ENCODE results near the gene CCNDBP1. TPM values are rescaled to one million over a fixed set of nuclear protein-coding genes. Genes with fewer than 3 reads are reported as not detected.

The CCNDBP1 gene
- polyA plus RNA-seq, 1 donor, result 62.5 TPM

- Histone ChIP-seq H3K36me3 (ENCODE audit: control insufficient read depth, insufficient read depth, low read length) (no peaks in the 10 kb centered on the region), H3K4me1 (ENCODE audit: control insufficient read depth, insufficient read depth, low read length) (no peaks in the 10 kb centered on the region), H3K27ac (ENCODE audit: low read length) (no peak overlapping the region), H3K27me3 (ENCODE audit: control insufficient read depth, insufficient read depth, low read length) (peaks cover 34% of the 10 kb centered on the region), H3K9me3 (ENCODE audit: control insufficient read depth, low read depth, low read length) (no peaks in the 10 kb centered on the region), H3K4me3 (ENCODE audit: low read length) (no peak overlapping the region)
- DNase-seq, result no peak
- WGBS (ENCODE audit: insufficient coverage, low lambda C conversion rate), result no CpG with 5 or more reads among the region's 5 CpGs
Measured at GRCh38 chr15:43206054-43206453, 20.9 kb downstream of the CCNDBP1 start.

GRCh38 chr15:43207024-43207423, 21.8 kb downstream of the CCNDBP1 start:
- DNase-seq, result no peak
- whole genome bisulfite sequencing (ENCODE audit: insufficient coverage, low lambda C conversion rate), result no CpG with 5 or more reads among the region's 9 CpGs
- H3K4me1 ChIP-seq (ENCODE audit: control insufficient read depth, insufficient read depth, low read length), result no peaks in the 10 kb centered on the region
- H3K27ac ChIP-seq (ENCODE audit: low read length), result no peak overlapping the region
- no peak overlapping the region for H3K4me3 ChIP-seq (ENCODE audit: low read length)
- no peaks in the 10 kb centered on the region for H3K36me3 ChIP-seq (ENCODE audit: control insufficient read depth, insufficient read depth, low read length)
- peaks cover 34% of the 10 kb centered on the region for H3K27me3 ChIP-seq (ENCODE audit: control insufficient read depth, insufficient read depth, low read length)
- no peaks in the 10 kb centered on the region for H3K9me3 ChIP-seq (ENCODE audit: control insufficient read depth, low read depth, low read length)

GRCh38 chr15:43208052-43209002, 23.1 kb downstream of the CCNDBP1 start:
- Histone ChIP-seq H3K27ac (ENCODE audit: low read length) (no peak overlapping the region), H3K36me3 (ENCODE audit: control insufficient read depth, insufficient read depth, low read length) (no peaks in the 10 kb centered on the region), H3K4me3 (ENCODE audit: low read length) (no peak overlapping the region), H3K27me3 (ENCODE audit: control insufficient read depth, insufficient read depth, low read length) (peaks cover 34% of the 10 kb centered on the region), H3K4me1 (ENCODE audit: control insufficient read depth, insufficient read depth, low read length) (no peaks in the 10 kb centered on the region), H3K9me3 (ENCODE audit: control insufficient read depth, low read depth, low read length) (no peaks in the 10 kb centered on the region)
- WGBS (ENCODE audit: insufficient coverage, low lambda C conversion rate), result no CpG with 5 or more reads among the region's 23 CpGs
- no peak for DNase-seq

GRCh38 chr15:43209059-43209824, 24.0 kb downstream of the CCNDBP1 start:
- no CpG with 5 or more reads among the region's 13 CpGs for WGBS (ENCODE audit: insufficient coverage, low lambda C conversion rate)
- no peak overlapping the region for H3K27ac ChIP-seq (ENCODE audit: low read length)
- no peaks in the 10 kb centered on the region for H3K9me3 ChIP-seq (ENCODE audit: control insufficient read depth, low read depth, low read length)
- H3K27me3 ChIP-seq (ENCODE audit: control insufficient read depth, insufficient read depth, low read length), result peaks cover 34% of the 10 kb centered on the region
- H3K4me1 ChIP-seq (ENCODE audit: control insufficient read depth, insufficient read depth, low read length), result no peaks in the 10 kb centered on the region
- H3K4me3 ChIP-seq (ENCODE audit: low read length), result no peak overlapping the region
- DNase-seq, result no peak
- H3K36me3 ChIP-seq (ENCODE audit: control insufficient read depth, insufficient read depth, low read length), result no peaks in the 10 kb centered on the region

GRCh38 chr15:43210172-43210745, 25.1 kb downstream of the CCNDBP1 start:
- no peak overlapping the region for H3K27ac ChIP-seq (ENCODE audit: low read length)
- WGBS (ENCODE audit: insufficient coverage, low lambda C conversion rate), result no CpG with 5 or more reads among the region's 15 CpGs
- DNase-seq, result no peak
- H3K36me3 ChIP-seq (ENCODE audit: control insufficient read depth, insufficient read depth, low read length), result no peaks in the 10 kb centered on the region
- peaks cover 34% of the 10 kb centered on the region for H3K27me3 ChIP-seq (ENCODE audit: control insufficient read depth, insufficient read depth, low read length)
- no peaks in the 10 kb centered on the region for H3K4me1 ChIP-seq (ENCODE audit: control insufficient read depth, insufficient read depth, low read length)
- no peaks in the 10 kb centered on the region for H3K9me3 ChIP-seq (ENCODE audit: control insufficient read depth, low read depth, low read length)
- no peak overlapping the region for H3K4me3 ChIP-seq (ENCODE audit: low read length)

- 84% methylated on average over 2 of the region's 9 CpGs for WGBS (ENCODE audit: insufficient coverage, low lambda C conversion rate)
- Histone ChIP-seq H3K4me3 (ENCODE audit: low read length) (no peak overlapping the region), H3K36me3 (ENCODE audit: control insufficient read depth, insufficient read depth, low read length) (no peaks in the 10 kb centered on the region), H3K27ac (ENCODE audit: low read length) (no peak overlapping the region), H3K9me3 (ENCODE audit: control insufficient read depth, low read depth, low read length) (no peaks in the 10 kb centered on the region), H3K27me3 (ENCODE audit: control insufficient read depth, insufficient read depth, low read length) (peaks cover 32% of the 10 kb centered on the region), H3K4me1 (ENCODE audit: control insufficient read depth, insufficient read depth, low read length) (no peaks in the 10 kb centered on the region)
- DNase-seq, result no peak
Measured at GRCh38 chr15:43210807-43211206, 25.6 kb downstream of the CCNDBP1 start.

- no peaks in the 10 kb centered on the region for H3K4me1 ChIP-seq (ENCODE audit: control insufficient read depth, insufficient read depth, low read length)
- H3K4me3 ChIP-seq (ENCODE audit: low read length), result no peak overlapping the region
- H3K9me3 ChIP-seq (ENCODE audit: control insufficient read depth, low read depth, low read length), result no peaks in the 10 kb centered on the region
- H3K36me3 ChIP-seq (ENCODE audit: control insufficient read depth, insufficient read depth, low read length), result no peaks in the 10 kb centered on the region
- H3K27me3 ChIP-seq (ENCODE audit: control insufficient read depth, insufficient read depth, low read length), result peaks cover 30% of the 10 kb centered on the region
- no peak overlapping the region for H3K27ac ChIP-seq (ENCODE audit: low read length)
- WGBS (ENCODE audit: insufficient coverage, low lambda C conversion rate), result no CpG with 5 or more reads among the region's 4 CpGs
- DNase-seq, result no peak
Measured at GRCh38 chr15:43211224-43211735, 26.1 kb downstream of the CCNDBP1 start.

GRCh38 chr15:43212299-43212698, 27.1 kb downstream of the CCNDBP1 start:
- WGBS (ENCODE audit: insufficient coverage, low lambda C conversion rate), result no CpG with 5 or more reads among the region's 8 CpGs
- no peaks in the 10 kb centered on the region for H3K36me3 ChIP-seq (ENCODE audit: control insufficient read depth, insufficient read depth, low read length)
- peaks cover 26% of the 10 kb centered on the region for H3K27me3 ChIP-seq (ENCODE audit: control insufficient read depth, insufficient read depth, low read length)
- DNase-seq, result no peak
- no peaks in the 10 kb centered on the region for H3K4me1 ChIP-seq (ENCODE audit: control insufficient read depth, insufficient read depth, low read length)
- no peaks in the 10 kb centered on the region for H3K9me3 ChIP-seq (ENCODE audit: control insufficient read depth, low read depth, low read length)
- H3K27ac ChIP-seq (ENCODE audit: low read length), result no peak overlapping the region
- H3K4me3 ChIP-seq (ENCODE audit: low read length), result no peak overlapping the region

- Histone ChIP-seq H3K27me3 (ENCODE audit: control insufficient read depth, insufficient read depth, low read length) (peaks cover 22% of the 10 kb centered on the region), H3K27ac (ENCODE audit: low read length) (no peak overlapping the region), H3K36me3 (ENCODE audit: control insufficient read depth, insufficient read depth, low read length) (no peaks in the 10 kb centered on the region), H3K9me3 (ENCODE audit: control insufficient read depth, low read depth, low read length) (no peaks in the 10 kb centered on the region), H3K4me3 (ENCODE audit: low read length) (no peak overlapping the region), H3K4me1 (ENCODE audit: control insufficient read depth, insufficient read depth, low read length) (no peaks in the 10 kb centered on the region)
- no peak for DNase-seq
Measured at GRCh38 chr15:43212951-43213350, 27.7 kb downstream of the CCNDBP1 start.

- Histone ChIP-seq H3K9me3 (ENCODE audit: control insufficient read depth, low read depth, low read length) (no peaks in the 10 kb centered on the region), H3K4me3 (ENCODE audit: low read length) (no peak overlapping the region), H3K27ac (ENCODE audit: low read length) (no peak overlapping the region), H3K36me3 (ENCODE audit: control insufficient read depth, insufficient read depth, low read length) (no peaks in the 10 kb centered on the region), H3K27me3 (ENCODE audit: control insufficient read depth, insufficient read depth, low read length) (peaks cover 18% of the 10 kb centered on the region), H3K4me1 (ENCODE audit: control insufficient read depth, insufficient read depth, low read length) (no peaks in the 10 kb centered on the region)
- no peak for DNase-seq
- WGBS (ENCODE audit: insufficient coverage, low lambda C conversion rate), result no CpG with 5 or more reads among the region's 5 CpGs
Measured at GRCh38 chr15:43213466-43213865, 28.3 kb downstream of the CCNDBP1 start.

All from large intestine (tissue), 3 donors.